Glomerular visceral epithelial cell (primary cell): ENCODE data around the gene CFAP73.

Experiments used
- DNase-seq: peaks from one replicate; pipeline ENCODE4 v3.0.0-alpha.2; 2016; ENCODE audit errors: extremely low spot score

The CFAP73 gene

GRCh38 chr12:113164014-113164413, 14.5 kb downstream of the CFAP73 start:
- no peak for DNase-seq

GRCh38 chr12:113165521-113166450, 16.3 kb downstream of the CFAP73 start:
- DNase-seq = no peak

- DNase-seq = no peak
Measured at GRCh38 chr12:113167868-113168267, 18.3 kb downstream of the CFAP73 start.

GRCh38 chr12:113169697-113170096, 20.2 kb downstream of the CFAP73 start:
- no peak for DNase-seq

GRCh38 chr12:113170457-113170856, 20.9 kb downstream of the CFAP73 start:
- DNase-seq = no peak

- DNase-seq = no peak
Measured at GRCh38 chr12:113170926-113171325, 21.4 kb downstream of the CFAP73 start.

- DNase-seq = no peak
Measured at GRCh38 chr12:113171543-113171942, 22.0 kb downstream of the CFAP73 start.

- no peak for DNase-seq
Measured at GRCh38 chr12:113172185-113172584, 22.7 kb downstream of the CFAP73 start.

- DNase-seq = no peak
Measured at GRCh38 chr12:113173081-113173698, 23.7 kb downstream of the CFAP73 start.

GRCh38 chr12:113174461-113175384, 25.2 kb downstream of the CFAP73 start:
- DNase-seq = peak; percentile 72

- no peak for DNase-seq
Measured at GRCh38 chr12:113179023-113179422, 29.5 kb downstream of the CFAP73 start.

GRCh38 chr12:113180333-113180732, 30.8 kb downstream of the CFAP73 start:
- no peak for DNase-seq

- DNase-seq = no peak
Measured at GRCh38 chr12:113181975-113182374, 32.5 kb downstream of the CFAP73 start.

GRCh38 chr12:113183030-113183589, 33.6 kb downstream of the CFAP73 start:
- DNase-seq = no peak

- DNase-seq = no peak
Measured at GRCh38 chr12:113184098-113184899, 34.8 kb downstream of the CFAP73 start.

GRCh38 chr12:113184900-113185179, 35.3 kb downstream of the CFAP73 start:
- DNase-seq = peak; percentile 87

GRCh38 chr12:113185180-113186032, 35.9 kb downstream of the CFAP73 start, which contains the start of the genes DDX54 and RITA1:
TSS of gene DDX54 (minus strand) at chr12:113185478. CDS start at chr12:113185451, 27 bp downstream.
TSS of gene RITA1 (plus strand) at chr12:113185721. CDS start at chr12:113186747, 1,026 bp downstream.
- peak; percentile 74 for DNase-seq

- DNase-seq = no peak
Measured at GRCh38 chr12:113186033-113186365, 36.5 kb downstream of the CFAP73 start.

GRCh38 chr12:113186666-113187325, 37.3 kb downstream of the CFAP73 start:
- no peak for DNase-seq
